Measurements from ENCODE around the gene MYO18B.

The MYO18B gene

GRCh38 chr22:25969286-25969685 lies 227.3 kb downstream of the MYO18B start:
- TF ChIP-seq EGR1 (IDR thresholded peaks at IDR 0.05) (no peak), CREB1 (IDR thresholded peaks at IDR 0.05; ENCODE audit: low read depth) (no peak), EP300 (IDR thresholded peaks at IDR 0.05; ENCODE audit: borderline replicate concordance) (no peak), TAF1 (IDR thresholded peaks at IDR 0.05; ENCODE audit: low read depth) (no peak), REST (IDR thresholded peaks at IDR 0.05; ENCODE audit: low read depth) (no peak), USF1 (IDR thresholded peaks at IDR 0.05) (no peak), TCF12 (IDR thresholded peaks at IDR 0.05; ENCODE audit: low read depth) (no peak), YY1 (IDR thresholded peaks at IDR 0.05; ENCODE audit: low read depth) (no peak), NFIC (IDR thresholded peaks at IDR 0.05) (no peak), FOXM1 (IDR thresholded peaks at IDR 0.05; ENCODE audit: borderline replicate concordance, low read depth) (no peak), TEAD4 (IDR thresholded peaks at IDR 0.05) (no peak)

- no peak for TF ChIP-seq TAF1 (IDR thresholded peaks at IDR 0.05; ENCODE audit: low read depth)
- TF ChIP-seq USF1 (IDR thresholded peaks at IDR 0.05): no peak
Observed at GRCh38 chr22:25969901-25970300, 227.9 kb downstream of the MYO18B start.

GRCh38 chr22:25970374-25970911 lies 228.5 kb downstream of the MYO18B start:
- no peak for TF ChIP-seq YY1 (IDR thresholded peaks at IDR 0.05; ENCODE audit: low read depth)
- no peak for TF ChIP-seq TAF1 (IDR thresholded peaks at IDR 0.05; ENCODE audit: low read depth)
- TF ChIP-seq CEBPB (IDR thresholded peaks at IDR 0.05): no peak
- no peak for TF ChIP-seq EGR1 (IDR thresholded peaks at IDR 0.05)

GRCh38 chr22:25970999-25971811 lies 229.2 kb downstream of the MYO18B start:
- TF ChIP-seq NFIC (IDR thresholded peaks at IDR 0.05): no peak
- no peak for TF ChIP-seq TCF12 (IDR thresholded peaks at IDR 0.05; ENCODE audit: low read depth)
- no peak for TF ChIP-seq USF1 (IDR thresholded peaks at IDR 0.05)
- no peak for TF ChIP-seq EGR1 (IDR thresholded peaks at IDR 0.05)
- no peak for TF ChIP-seq MAX (IDR thresholded peaks at IDR 0.05)
- no peak for TF ChIP-seq TEAD4 (IDR thresholded peaks at IDR 0.05)
- no peak for TF ChIP-seq CEBPB (IDR thresholded peaks at IDR 0.05)
- TF ChIP-seq YY1 (IDR thresholded peaks at IDR 0.05; ENCODE audit: low read depth): no peak
- TF ChIP-seq REST (IDR thresholded peaks at IDR 0.05; ENCODE audit: low read depth): no peak
- TF ChIP-seq CREB1 (IDR thresholded peaks at IDR 0.05; ENCODE audit: low read depth): no peak
- no peak for TF ChIP-seq TAF1 (IDR thresholded peaks at IDR 0.05; ENCODE audit: low read depth)
- TF ChIP-seq FOXM1 (IDR thresholded peaks at IDR 0.05; ENCODE audit: borderline replicate concordance, low read depth): no peak
- no peak for TF ChIP-seq ZBTB7A (IDR thresholded peaks at IDR 0.05; ENCODE audit: low read depth)
- TF ChIP-seq EP300 (IDR thresholded peaks at IDR 0.05; ENCODE audit: borderline replicate concordance): no peak
- TF ChIP-seq RAD21 (IDR thresholded peaks at IDR 0.05; ENCODE audit: low read depth): no peak

GRCh38 chr22:25972397-25972796 lies 230.4 kb downstream of the MYO18B start:
- TF ChIP-seq TAF1 (IDR thresholded peaks at IDR 0.05; ENCODE audit: low read depth) (no peak), RAD21 (IDR thresholded peaks at IDR 0.05; ENCODE audit: low read depth) (no peak), CREB1 (IDR thresholded peaks at IDR 0.05; ENCODE audit: low read depth) (no peak), NFIC (IDR thresholded peaks at IDR 0.05) (no peak), FOXM1 (IDR thresholded peaks at IDR 0.05; ENCODE audit: borderline replicate concordance, low read depth) (no peak), USF1 (IDR thresholded peaks at IDR 0.05) (no peak), EP300 (IDR thresholded peaks at IDR 0.05; ENCODE audit: borderline replicate concordance) (no peak), EGR1 (IDR thresholded peaks at IDR 0.05) (no peak), TEAD4 (IDR thresholded peaks at IDR 0.05) (no peak), TCF12 (IDR thresholded peaks at IDR 0.05; ENCODE audit: low read depth) (no peak), ZBTB7A (IDR thresholded peaks at IDR 0.05; ENCODE audit: low read depth) (no peak), YY1 (IDR thresholded peaks at IDR 0.05; ENCODE audit: low read depth) (no peak)
